K562 (cell line): ENCODE measurements around the gene ANKDD1A. TPM values are rescaled to one million over a fixed set of nuclear protein-coding genes. Genes with fewer than 3 reads are reported as not detected.

Experiments used
- BDP1 ChIP-seq: IDR thresholded peaks from 3 replicates; pipeline ENCODE4 v1.6.1; 2011; ENCODE audit not compliant: insufficient read length, insufficient read depth
- ELF4 ChIP-seq: fragments of 450-650 bp; formaldehyde crosslinking; IDR thresholded peaks from 2 replicates; pipeline ENCODE4 v1.4.0; 2022; ENCODE audit warnings: missing genetic modification characterization
- GATAD2B ChIP-seq: fragments of 450-650 bp; IDR thresholded peaks from 2 replicates; pipeline ENCODE4 v1.6.1; 2017; ENCODE audit warnings: mild to moderate bottlenecking, borderline replicate concordance
- GTF2F1 ChIP-seq: IDR thresholded peaks from 2 replicates; pipeline ENCODE4 v1.6.1; 2011; ENCODE audit warnings: low read depth, low read length, improper control_type of control experiment
- MYC ChIP-seq, 2 experiments: fragments of 250-450 bp in 1 of 2; sonication (Bioruptor Pico) in 1 of 2; IDR thresholded peaks; 2 replicates each; pipeline versions ENCODE4 v1.5.1 to v1.6.1; 2012 to 2021; ENCODE audit warnings: low read depth in 2 of 2, borderline replicate concordance in 1 of 2, improper control_type of control experiment in 1 of 2, low read length in 1 of 2, mild to moderate bottlenecking in 1 of 2, moderate library complexity in 1 of 2
- PHB ChIP-seq: fragments of 250-450 bp; sonication (Bioruptor Pico); IDR thresholded peaks from 2 replicates; pipeline ENCODE4 v1.5.0; 2021
- TRIM28 ChIP-seq: fragments of 450-650 bp; IDR thresholded peaks from 2 replicates; pipeline ENCODE4 v1.6.1; 2017
- ZNF780A ChIP-seq: fragments of 250-450 bp; sonication (Bioruptor Pico); IDR thresholded peaks from 2 replicates; pipeline ENCODE4 v1.5.0; 2021; ENCODE audit warnings: mild to moderate bottlenecking
- polyA plus RNA-seq, 8 experiments: library from polyadenylated mRNA; depleted of rRNA in 4 of 8; stranded (reverse) in 5 of 8; unstranded in 3 of 8; fragments of >200 nt; fragmentation: Nextera tagmentation in 2 of 8; fragmentation: Illumina TruSeq in 1 of 8; extraction: Ambion mirVana in 2 of 8; extraction: Trizol in 1 of 8; gene quantifications; 2 replicates each; pipeline versions ENCODE4 v1.2.1 to v1.2.3, GENCODE V29; 2011 to 2014; ENCODE audit warnings: inconsistent platforms in 1 of 8, missing spikeins in 1 of 8
- total RNA-seq, 7 experiments: library from RNA; depleted of rRNA in 6 of 7; stranded (reverse); fragments of >200 nt in 6 of 7; fragmentation: Illumina TruSeq in 2 of 7; extraction: Trizol in 2 of 7; gene quantifications; 2 replicates each; pipeline versions ENCODE4 v1.2.1 to v1.2.3, GENCODE V29; 2011 to 2021; ENCODE audit warnings: low replicate concordance in 1 of 7
- TF ChIP-seq, protein P1 (sequence below): fragments of 450-650 bp; IDR thresholded peaks from 2 replicates; pipeline ENCODE4 v1.6.1; 2016; ENCODE audit warnings: mild to moderate bottlenecking, moderate library complexity
- TF ChIP-seq, protein P2 (sequence below): sonication (generic); formaldehyde crosslinking; IDR thresholded peaks from 2 replicates; pipeline ENCODE4 v1.8.1; 2023; ENCODE audit warnings: mild to moderate bottlenecking, missing genetic modification reagents
- TF ChIP-seq, protein P3 (sequence below): IDR thresholded peaks from 2 replicates; pipeline ENCODE4 v1.6.1; 2012; ENCODE audit warnings: low read depth, low read length, improper control_type of control experiment, borderline replicate concordance

ANKDD1A gene
- total and polyA plus RNA-seq, 9 of the 15 experiments (the other 6 are each of a cell fraction or from before 2014, with no cell fraction given): 0.08 to 0.80 (median 0.43) TPM

DNA sequence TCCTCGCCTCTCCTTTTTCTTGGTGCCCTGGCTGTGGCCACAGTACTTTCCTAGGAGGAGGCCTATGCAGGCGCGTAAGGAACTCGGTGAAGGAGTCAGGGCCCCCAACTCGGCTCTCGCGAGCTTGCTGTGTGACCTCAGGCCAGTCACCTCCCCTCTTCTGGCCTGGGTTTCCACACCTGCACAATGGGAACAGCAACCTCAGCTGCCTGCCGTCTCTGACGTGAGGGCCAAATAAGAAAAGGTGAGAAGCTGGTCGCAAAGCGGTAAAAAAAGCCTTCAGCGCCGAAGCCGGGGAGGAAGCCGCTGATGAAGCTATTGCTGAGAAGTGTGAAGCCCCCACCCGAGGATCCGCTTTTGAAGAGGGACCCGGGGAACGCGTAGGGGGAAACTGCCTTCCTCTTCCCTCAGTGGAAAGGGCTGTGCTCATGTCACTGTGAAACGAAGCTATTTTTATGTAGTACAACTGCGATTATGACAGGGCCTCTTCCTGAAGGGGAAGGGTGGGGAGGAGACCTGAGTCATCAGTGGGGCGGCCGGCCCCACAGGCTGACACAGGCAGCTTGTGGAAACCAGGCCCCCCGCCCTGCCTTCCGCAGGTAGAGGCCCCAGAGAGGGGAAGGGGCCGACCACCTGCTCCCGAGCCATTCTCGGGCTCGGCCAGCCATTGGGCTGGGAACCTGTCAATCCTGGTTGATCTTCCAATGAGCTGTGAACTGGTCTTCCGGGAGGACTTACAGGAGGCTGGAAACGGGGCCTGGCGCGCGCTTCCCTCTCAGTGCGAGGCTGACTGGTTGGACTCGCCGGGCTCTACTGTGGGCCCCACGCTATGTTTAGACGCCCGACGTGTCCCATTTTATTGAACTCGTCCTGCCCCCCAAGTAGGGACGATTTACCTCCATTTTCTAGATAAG is 18.0 kb upstream of the ANKDD1A start (continued):
- TF ChIP-seq, protein P1, sequence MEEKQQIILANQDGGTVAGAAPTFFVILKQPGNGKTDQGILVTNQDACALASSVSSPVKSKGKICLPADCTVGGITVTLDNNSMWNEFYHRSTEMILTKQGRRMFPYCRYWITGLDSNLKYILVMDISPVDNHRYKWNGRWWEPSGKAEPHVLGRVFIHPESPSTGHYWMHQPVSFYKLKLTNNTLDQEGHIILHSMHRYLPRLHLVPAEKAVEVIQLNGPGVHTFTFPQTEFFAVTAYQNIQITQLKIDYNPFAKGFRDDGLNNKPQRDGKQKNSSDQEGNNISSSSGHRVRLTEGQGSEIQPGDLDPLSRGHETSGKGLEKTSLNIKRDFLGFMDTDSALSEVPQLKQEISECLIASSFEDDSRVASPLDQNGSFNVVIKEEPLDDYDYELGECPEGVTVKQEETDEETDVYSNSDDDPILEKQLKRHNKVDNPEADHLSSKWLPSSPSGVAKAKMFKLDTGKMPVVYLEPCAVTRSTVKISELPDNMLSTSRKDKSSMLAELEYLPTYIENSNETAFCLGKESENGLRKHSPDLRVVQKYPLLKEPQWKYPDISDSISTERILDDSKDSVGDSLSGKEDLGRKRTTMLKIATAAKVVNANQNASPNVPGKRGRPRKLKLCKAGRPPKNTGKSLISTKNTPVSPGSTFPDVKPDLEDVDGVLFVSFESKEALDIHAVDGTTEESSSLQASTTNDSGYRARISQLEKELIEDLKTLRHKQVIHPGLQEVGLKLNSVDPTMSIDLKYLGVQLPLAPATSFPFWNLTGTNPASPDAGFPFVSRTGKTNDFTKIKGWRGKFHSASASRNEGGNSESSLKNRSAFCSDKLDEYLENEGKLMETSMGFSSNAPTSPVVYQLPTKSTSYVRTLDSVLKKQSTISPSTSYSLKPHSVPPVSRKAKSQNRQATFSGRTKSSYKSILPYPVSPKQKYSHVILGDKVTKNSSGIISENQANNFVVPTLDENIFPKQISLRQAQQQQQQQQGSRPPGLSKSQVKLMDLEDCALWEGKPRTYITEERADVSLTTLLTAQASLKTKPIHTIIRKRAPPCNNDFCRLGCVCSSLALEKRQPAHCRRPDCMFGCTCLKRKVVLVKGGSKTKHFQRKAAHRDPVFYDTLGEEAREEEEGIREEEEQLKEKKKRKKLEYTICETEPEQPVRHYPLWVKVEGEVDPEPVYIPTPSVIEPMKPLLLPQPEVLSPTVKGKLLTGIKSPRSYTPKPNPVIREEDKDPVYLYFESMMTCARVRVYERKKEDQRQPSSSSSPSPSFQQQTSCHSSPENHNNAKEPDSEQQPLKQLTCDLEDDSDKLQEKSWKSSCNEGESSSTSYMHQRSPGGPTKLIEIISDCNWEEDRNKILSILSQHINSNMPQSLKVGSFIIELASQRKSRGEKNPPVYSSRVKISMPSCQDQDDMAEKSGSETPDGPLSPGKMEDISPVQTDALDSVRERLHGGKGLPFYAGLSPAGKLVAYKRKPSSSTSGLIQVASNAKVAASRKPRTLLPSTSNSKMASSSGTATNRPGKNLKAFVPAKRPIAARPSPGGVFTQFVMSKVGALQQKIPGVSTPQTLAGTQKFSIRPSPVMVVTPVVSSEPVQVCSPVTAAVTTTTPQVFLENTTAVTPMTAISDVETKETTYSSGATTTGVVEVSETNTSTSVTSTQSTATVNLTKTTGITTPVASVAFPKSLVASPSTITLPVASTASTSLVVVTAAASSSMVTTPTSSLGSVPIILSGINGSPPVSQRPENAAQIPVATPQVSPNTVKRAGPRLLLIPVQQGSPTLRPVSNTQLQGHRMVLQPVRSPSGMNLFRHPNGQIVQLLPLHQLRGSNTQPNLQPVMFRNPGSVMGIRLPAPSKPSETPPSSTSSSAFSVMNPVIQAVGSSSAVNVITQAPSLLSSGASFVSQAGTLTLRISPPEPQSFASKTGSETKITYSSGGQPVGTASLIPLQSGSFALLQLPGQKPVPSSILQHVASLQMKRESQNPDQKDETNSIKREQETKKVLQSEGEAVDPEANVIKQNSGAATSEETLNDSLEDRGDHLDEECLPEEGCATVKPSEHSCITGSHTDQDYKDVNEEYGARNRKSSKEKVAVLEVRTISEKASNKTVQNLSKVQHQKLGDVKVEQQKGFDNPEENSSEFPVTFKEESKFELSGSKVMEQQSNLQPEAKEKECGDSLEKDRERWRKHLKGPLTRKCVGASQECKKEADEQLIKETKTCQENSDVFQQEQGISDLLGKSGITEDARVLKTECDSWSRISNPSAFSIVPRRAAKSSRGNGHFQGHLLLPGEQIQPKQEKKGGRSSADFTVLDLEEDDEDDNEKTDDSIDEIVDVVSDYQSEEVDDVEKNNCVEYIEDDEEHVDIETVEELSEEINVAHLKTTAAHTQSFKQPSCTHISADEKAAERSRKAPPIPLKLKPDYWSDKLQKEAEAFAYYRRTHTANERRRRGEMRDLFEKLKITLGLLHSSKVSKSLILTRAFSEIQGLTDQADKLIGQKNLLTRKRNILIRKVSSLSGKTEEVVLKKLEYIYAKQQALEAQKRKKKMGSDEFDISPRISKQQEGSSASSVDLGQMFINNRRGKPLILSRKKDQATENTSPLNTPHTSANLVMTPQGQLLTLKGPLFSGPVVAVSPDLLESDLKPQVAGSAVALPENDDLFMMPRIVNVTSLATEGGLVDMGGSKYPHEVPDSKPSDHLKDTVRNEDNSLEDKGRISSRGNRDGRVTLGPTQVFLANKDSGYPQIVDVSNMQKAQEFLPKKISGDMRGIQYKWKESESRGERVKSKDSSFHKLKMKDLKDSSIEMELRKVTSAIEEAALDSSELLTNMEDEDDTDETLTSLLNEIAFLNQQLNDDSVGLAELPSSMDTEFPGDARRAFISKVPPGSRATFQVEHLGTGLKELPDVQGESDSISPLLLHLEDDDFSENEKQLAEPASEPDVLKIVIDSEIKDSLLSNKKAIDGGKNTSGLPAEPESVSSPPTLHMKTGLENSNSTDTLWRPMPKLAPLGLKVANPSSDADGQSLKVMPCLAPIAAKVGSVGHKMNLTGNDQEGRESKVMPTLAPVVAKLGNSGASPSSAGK: peak; percentile 93
- TF ChIP-seq BDP1 (no peak), ZNF780A (CRISPR knock-in tag) (no peak), GATAD2B (peak; percentile 65; the same call in 1 of the 2 replicates), PHB (CRISPR knock-in tag) (no peak), GTF2F1 (no peak), ELF4 (no peak), TRIM28 (no peak), MYC (IDR thresholded peaks at IDR 0.05; ENCODE audit: low read depth, low read length) (no peak), MYC (CRISPR knock-in tag; IDR thresholded peaks at IDR 0.05; ENCODE audit: borderline replicate concordance, low read depth) (no peak)
- TF ChIP-seq, protein P2, sequence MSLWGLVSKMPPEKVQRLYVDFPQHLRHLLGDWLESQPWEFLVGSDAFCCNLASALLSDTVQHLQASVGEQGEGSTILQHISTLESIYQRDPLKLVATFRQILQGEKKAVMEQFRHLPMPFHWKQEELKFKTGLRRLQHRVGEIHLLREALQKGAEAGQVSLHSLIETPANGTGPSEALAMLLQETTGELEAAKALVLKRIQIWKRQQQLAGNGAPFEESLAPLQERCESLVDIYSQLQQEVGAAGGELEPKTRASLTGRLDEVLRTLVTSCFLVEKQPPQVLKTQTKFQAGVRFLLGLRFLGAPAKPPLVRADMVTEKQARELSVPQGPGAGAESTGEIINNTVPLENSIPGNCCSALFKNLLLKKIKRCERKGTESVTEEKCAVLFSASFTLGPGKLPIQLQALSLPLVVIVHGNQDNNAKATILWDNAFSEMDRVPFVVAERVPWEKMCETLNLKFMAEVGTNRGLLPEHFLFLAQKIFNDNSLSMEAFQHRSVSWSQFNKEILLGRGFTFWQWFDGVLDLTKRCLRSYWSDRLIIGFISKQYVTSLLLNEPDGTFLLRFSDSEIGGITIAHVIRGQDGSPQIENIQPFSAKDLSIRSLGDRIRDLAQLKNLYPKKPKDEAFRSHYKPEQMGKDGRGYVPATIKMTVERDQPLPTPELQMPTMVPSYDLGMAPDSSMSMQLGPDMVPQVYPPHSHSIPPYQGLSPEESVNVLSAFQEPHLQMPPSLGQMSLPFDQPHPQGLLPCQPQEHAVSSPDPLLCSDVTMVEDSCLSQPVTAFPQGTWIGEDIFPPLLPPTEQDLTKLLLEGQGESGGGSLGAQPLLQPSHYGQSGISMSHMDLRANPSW: no peak
- TF ChIP-seq, protein P3, sequence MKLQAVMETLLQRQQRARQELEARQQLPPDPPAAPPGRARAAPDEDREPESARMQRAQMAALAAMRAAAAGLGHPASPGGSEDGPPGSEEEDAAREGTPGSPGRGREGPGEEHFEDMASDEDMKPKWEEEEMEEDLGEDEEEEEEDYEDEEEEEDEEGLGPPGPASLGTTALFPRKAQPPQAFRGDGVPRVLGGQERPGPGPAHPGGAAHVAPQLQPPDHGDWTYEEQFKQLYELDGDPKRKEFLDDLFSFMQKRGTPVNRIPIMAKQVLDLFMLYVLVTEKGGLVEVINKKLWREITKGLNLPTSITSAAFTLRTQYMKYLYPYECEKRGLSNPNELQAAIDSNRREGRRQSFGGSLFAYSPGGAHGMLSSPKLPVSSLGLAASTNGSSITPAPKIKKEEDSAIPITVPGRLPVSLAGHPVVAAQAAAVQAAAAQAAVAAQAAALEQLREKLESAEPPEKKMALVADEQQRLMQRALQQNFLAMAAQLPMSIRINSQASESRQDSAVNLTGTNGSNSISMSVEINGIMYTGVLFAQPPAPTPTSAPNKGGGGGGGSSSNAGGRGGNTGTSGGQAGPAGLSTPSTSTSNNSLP: no peak
